CD14-positive monocyte (primary cell): ENCODE data around the gene CTU1. TPM values are rescaled to one million over a fixed set of nuclear protein-coding genes. Genes with fewer than 3 reads are reported as not detected.
A peak's percentile ranks its signal among the peaks of the same experiment; 100 is the strongest.

Experiments used
- DNase-seq, 3 donors: peaks; one replicate each; pipeline ENCODE4 v3.0.0-alpha.2; 2011 to 2022
- H2AFZ ChIP-seq: 2 replicates; pipeline ENCODE4 v1.6.0; 2012; ENCODE audit warnings: mild to moderate bottlenecking, low read depth, low read length, inconsistent platforms; ENCODE audit not compliant: insufficient read depth, poor library complexity, severe bottlenecking
- H3K27ac ChIP-seq, 2 donors: 1 replicate in 1 of 2; 2 replicates in 1 of 2; pipeline ENCODE4 v1.5.1; 2012 to 2013; ENCODE audit warnings: low read length in 2 of 2, control low read depth in 1 of 2, inconsistent platforms in 1 of 2, low read depth in 1 of 2, mild to moderate bottlenecking in 1 of 2
- H3K27me3 ChIP-seq, 2 donors: one replicate each; pipeline versions ENCODE4 v1.6.0 to v1.6.1; 2011 to 2013; ENCODE audit warnings: low read length in 2 of 2; ENCODE audit not compliant: control insufficient read depth in 2 of 2, insufficient read depth in 2 of 2
- H3K36me3 ChIP-seq, 2 donors: replicated peaks in 1 of 2; 1 replicate in 1 of 2; 2 replicates in 1 of 2; pipeline versions ENCODE4 v1.5.1 to v1.6.1; 2012 to 2013; ENCODE audit warnings: low read length in 2 of 2, control low read depth in 1 of 2, inconsistent platforms in 1 of 2, mild to moderate bottlenecking in 1 of 2; ENCODE audit not compliant: insufficient read depth in 2 of 2, control insufficient read depth in 1 of 2
- H3K4me1 ChIP-seq, 2 donors: 1 replicate in 1 of 2; 2 replicates in 1 of 2; pipeline versions ENCODE4 v1.5.1 to v1.6.1; 2012 to 2013; ENCODE audit warnings: low read length in 2 of 2, control low read depth in 1 of 2, inconsistent platforms in 1 of 2, mild to moderate bottlenecking in 1 of 2, moderate library complexity in 1 of 2; ENCODE audit not compliant: insufficient read depth in 2 of 2, control insufficient read depth in 1 of 2
- H3K4me2 ChIP-seq: replicated peaks from 2 replicates; pipeline ENCODE3; 2012; ENCODE audit warnings: low read length, moderate library complexity, mild to moderate bottlenecking; ENCODE audit not compliant: poor library complexity, severe bottlenecking; ENCODE audit errors: extremely low read depth
- H3K4me3 ChIP-seq, 3 experiments: fragments of 200-600 bp in 1 of 3; sonication (generic) in 1 of 3; replicated peaks in 1 of 3; 1 replicate in 2 of 3; 2 replicates in 1 of 3; pipeline ENCODE4 v1.5.1; 2011 to 2013; ENCODE audit warnings: low read length in 3 of 3, mild to moderate bottlenecking in 3 of 3, control low read depth in 2 of 3, low read depth in 2 of 3, inconsistent platforms in 1 of 3, moderate library complexity in 1 of 3
- H3K79me2 ChIP-seq: 2 replicates; pipeline ENCODE4 v1.6.0; 2012; ENCODE audit warnings: mild to moderate bottlenecking, control low read depth, inconsistent platforms, low read length, moderate library complexity; ENCODE audit not compliant: insufficient read depth
- H3K9ac ChIP-seq: 2 replicates; pipeline ENCODE4 v1.6.0; 2017; ENCODE audit warnings: low read length, mild to moderate bottlenecking; ENCODE audit not compliant: insufficient read depth, poor library complexity, severe bottlenecking
- H3K9me3 ChIP-seq, 2 donors: replicated peaks in 1 of 2; 1 replicate in 1 of 2; 2 replicates in 1 of 2; pipeline versions ENCODE4 v1.5.1 to v1.6.1; 2012 to 2013; ENCODE audit warnings: low read length in 2 of 2, control low read depth in 1 of 2; ENCODE audit not compliant: control insufficient read depth in 1 of 2, insufficient read depth in 1 of 2
- H4K20me1 ChIP-seq: 2 replicates; pipeline ENCODE4 v1.6.0; 2012; ENCODE audit warnings: mild to moderate bottlenecking, low read length, control low read depth, moderate library complexity; ENCODE audit not compliant: insufficient read depth
- H3K27ac Mint-ChIP-seq, 7 donors: one replicate each; pipeline ENCODE4 v1.8.0; 2020; ENCODE audit warnings: mild to moderate bottlenecking in 7 of 7, mixed read lengths in 7 of 7, moderate library complexity in 6 of 7, inconsistent platforms in 2 of 7
- H3K27me3 Mint-ChIP-seq, 3 donors: one replicate each; pipeline ENCODE4 v1.8.0; 2021 to 2022; ENCODE audit warnings: low read depth in 3 of 3, mild to moderate bottlenecking in 3 of 3, mixed read lengths in 3 of 3, moderate library complexity in 3 of 3, inconsistent platforms in 1 of 3
- H3K36me3 Mint-ChIP-seq, 2 donors: one replicate each; pipeline ENCODE4 v1.8.0; 2020; ENCODE audit warnings: mixed read lengths in 2 of 2, inconsistent platforms in 1 of 2, mild to moderate bottlenecking in 1 of 2
- H3K4me1 Mint-ChIP-seq: one replicate; pipeline ENCODE4 v1.8.0; 2020; ENCODE audit warnings: mild to moderate bottlenecking, mixed read lengths
- H3K4me3 Mint-ChIP-seq, 2 donors: one replicate each; pipeline ENCODE4 v1.8.0; 2020; ENCODE audit warnings: mild to moderate bottlenecking in 2 of 2, mixed read lengths in 2 of 2, moderate library complexity in 1 of 2
- H3K9me3 Mint-ChIP-seq, 7 donors: one replicate each; pipeline ENCODE4 v1.8.0; 2020 to 2022; ENCODE audit warnings: mixed read lengths in 7 of 7, mild to moderate bottlenecking in 6 of 7, moderate library complexity in 6 of 7, inconsistent platforms in 2 of 7
- WGBS: methylation state at CpG from one replicate; pipeline ENCODE4 v1.1.5; 2013; ENCODE audit warnings: missing lambda C conversion rate; ENCODE audit not compliant: insufficient coverage; 5-methylcytosine and 5-hydroxymethylcytosine counted together
- intact Hi-C, 2 donors: fragments of 100-400 bp; cut with micrococcal nuclease; formaldehyde crosslinking; loops; one replicate each; pipeline versions ENCODE4 v1.15.0 to v1.15.1; 2023
- polyA plus RNA-seq, 3 donors: library from polyadenylated mRNA; depleted of rRNA in 1 of 3; unstranded in 2 of 3; stranded (reverse) in 1 of 3; fragments of 300-500 nt in 2 of 3; fragments of >200 nt in 1 of 3; fragmentation: Illumina TruSeq in 2 of 3; gene quantifications; 1 replicate in 2 of 3; 2 replicates in 1 of 3; pipeline ENCODE4 v1.2.3, GENCODE V29; 2012 to 2021
- TF ChIP-seq, protein P1 (sequence below): fragments of 200-600 bp; IDR thresholded peaks from one replicate; pipeline ENCODE4 v1.8.0; 2022; ENCODE audit warnings: antibody characterized with exemption, mild to moderate bottlenecking

CTU1 gene
- polyA plus RNA-seq, 3 donors = 0.75 to 3.0 (median 2.9) TPM

DNA sequence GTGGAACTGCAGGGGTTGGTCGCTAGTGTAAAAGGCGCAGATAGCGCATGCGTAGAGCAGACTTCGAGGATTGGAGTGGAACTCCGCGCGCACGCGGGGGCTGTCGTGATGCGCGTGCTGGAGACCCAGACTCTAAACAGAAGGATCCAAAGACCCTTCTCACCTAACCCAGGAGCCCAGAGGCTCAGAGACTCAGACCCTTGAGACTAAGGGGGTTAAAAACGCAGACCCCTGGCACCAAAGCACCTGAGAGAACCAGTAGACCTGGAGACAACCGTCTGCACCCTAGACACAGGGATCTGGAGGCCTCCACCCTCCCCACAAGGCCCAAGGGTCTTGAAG is 567 bp upstream of the CTU1 start:
- H3K9me3 Mint-ChIP-seq = peaks cover 0 to 1% (median 0%) of the 10 kb centered on the region in 7 donors
- Histone ChIP-seq H3K4me2 (peak overlapping the region; percentile 88), H3K9ac (no peak overlapping the region), H3K27ac (peak overlapping the region; percentile 31 to 78), H4K20me1 (peaks cover 12% of the 10 kb centered on the region), H3K27me3 (no peaks in the 10 kb centered on the region), H3K36me3 (peaks cover 6 to 16% of the 10 kb centered on the region in 2 donors), H2AFZ (peak overlapping the region; percentile 84), H3K4me3 (peak overlapping the region; percentile 42 to 84 (median 84)), H3K9me3 (no peaks in the 10 kb centered on the region), H3K4me1 (peaks cover 34 to 44% of the 10 kb centered on the region in 2 donors), H3K79me2 (peaks cover 40% of the 10 kb centered on the region)
- peaks cover 38% of the 10 kb centered on the region for H3K4me1 Mint-ChIP-seq
- H3K4me3 Mint-ChIP-seq = peak overlapping the region; percentile 94 to 99
- intact Hi-C loops = loop anchor here (5.0 to 10.0 kb wide), 2 partner anchors 39 to 486 kb away; no protein-coding TSS in a partner anchor
- TF ChIP-seq, protein P1, sequence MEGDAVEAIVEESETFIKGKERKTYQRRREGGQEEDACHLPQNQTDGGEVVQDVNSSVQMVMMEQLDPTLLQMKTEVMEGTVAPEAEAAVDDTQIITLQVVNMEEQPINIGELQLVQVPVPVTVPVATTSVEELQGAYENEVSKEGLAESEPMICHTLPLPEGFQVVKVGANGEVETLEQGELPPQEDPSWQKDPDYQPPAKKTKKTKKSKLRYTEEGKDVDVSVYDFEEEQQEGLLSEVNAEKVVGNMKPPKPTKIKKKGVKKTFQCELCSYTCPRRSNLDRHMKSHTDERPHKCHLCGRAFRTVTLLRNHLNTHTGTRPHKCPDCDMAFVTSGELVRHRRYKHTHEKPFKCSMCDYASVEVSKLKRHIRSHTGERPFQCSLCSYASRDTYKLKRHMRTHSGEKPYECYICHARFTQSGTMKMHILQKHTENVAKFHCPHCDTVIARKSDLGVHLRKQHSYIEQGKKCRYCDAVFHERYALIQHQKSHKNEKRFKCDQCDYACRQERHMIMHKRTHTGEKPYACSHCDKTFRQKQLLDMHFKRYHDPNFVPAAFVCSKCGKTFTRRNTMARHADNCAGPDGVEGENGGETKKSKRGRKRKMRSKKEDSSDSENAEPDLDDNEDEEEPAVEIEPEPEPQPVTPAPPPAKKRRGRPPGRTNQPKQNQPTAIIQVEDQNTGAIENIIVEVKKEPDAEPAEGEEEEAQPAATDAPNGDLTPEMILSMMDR = no peak
- peak overlapping the region; percentile 84 to 99 (median 98) for H3K27ac Mint-ChIP-seq
- WGBS = 0% methylated on average over 11 of the region's 15 CpGs
- DNase-seq = no peak
- H3K36me3 Mint-ChIP-seq = peaks cover 16 to 18% of the 10 kb centered on the region in 2 donors
- H3K27me3 Mint-ChIP-seq = peaks cover 2 to 4% (median 2%) of the 10 kb centered on the region in 3 donors

DNA sequence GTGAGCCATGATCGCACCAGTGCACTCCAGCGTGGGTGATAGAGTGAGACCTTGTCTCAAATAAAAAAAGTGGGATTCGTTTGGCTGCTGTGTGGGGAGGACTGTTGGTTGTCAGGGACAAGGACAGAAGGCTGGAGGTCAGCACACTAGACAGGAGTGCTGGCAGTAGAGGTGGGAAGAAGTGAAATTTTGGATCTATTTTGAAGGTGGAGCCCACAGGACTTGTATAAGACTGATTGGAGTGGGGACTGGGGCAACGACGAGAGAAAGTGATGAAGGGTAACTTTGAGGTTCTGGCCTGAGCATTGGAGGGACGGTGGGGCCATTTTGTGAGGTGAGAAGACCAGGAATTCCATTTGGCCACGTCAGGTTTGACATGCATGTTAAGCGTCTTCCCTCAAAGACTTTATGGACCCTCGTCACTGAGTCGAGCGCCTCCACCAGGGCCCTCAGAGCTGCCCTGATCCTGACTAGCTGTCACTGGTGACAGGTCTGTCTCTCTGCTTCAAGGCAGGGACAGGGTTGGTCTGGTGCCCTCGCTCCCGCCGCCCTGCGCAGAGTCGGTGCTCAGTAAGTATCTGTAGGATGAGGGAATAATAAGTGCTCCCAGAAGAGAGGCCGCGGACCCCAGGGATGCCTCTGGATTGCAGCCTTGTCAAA is 673 bp downstream of the CTU1 start:
- Histone ChIP-seq H3K27ac (peak overlapping the region in 1 of 2 donors; percentile 78), H3K27me3 (no peaks in the 10 kb centered on the region), H3K9me3 (no peaks in the 10 kb centered on the region), H3K9ac (peak overlapping the region; percentile 68), H3K4me1 (peaks cover 22 to 31% of the 10 kb centered on the region in 2 donors), H3K79me2 (peaks cover 50% of the 10 kb centered on the region), H3K4me3 (peak overlapping the region; percentile 64 to 84 (median 84)), H3K4me2 (peak overlapping the region; percentile 88), H4K20me1 (peaks cover 17% of the 10 kb centered on the region), H3K36me3 (peaks cover 13 to 28% of the 10 kb centered on the region in 2 donors), H2AFZ (peak overlapping the region; percentile 70)
- H3K9me3 Mint-ChIP-seq = peaks cover 0 to 1% (median 0%) of the 10 kb centered on the region in 7 donors
- DNase-seq = no peak
- intact Hi-C loops = loop anchor here (5.0 to 10.0 kb wide), 2 partner anchors 40 to 487 kb away; no protein-coding TSS in a partner anchor
- peaks cover 2 to 6% (median 2%) of the 10 kb centered on the region in 3 donors for H3K27me3 Mint-ChIP-seq
- peaks cover 39% of the 10 kb centered on the region for H3K4me1 Mint-ChIP-seq
- peak overlapping the region; percentile 94 to 99 for H3K4me3 Mint-ChIP-seq
- peak overlapping the region; percentile 91 to 99 (median 98) for H3K27ac Mint-ChIP-seq
- peaks cover 27 to 31% of the 10 kb centered on the region in 2 donors for H3K36me3 Mint-ChIP-seq
- TF ChIP-seq, protein P1 = no peak
- WGBS = 27% methylated on average over 18 of the region's 18 CpGs
